Loucy (cell line): Measurements from ENCODE around the gene S1PR4.

Experiments
- EZH2phosphoT487 ChIP-seq: fragments of 200-600 bp; IDR thresholded peaks from 2 replicates; pipeline ENCODE4 v1.6.1; 2018; ENCODE audit warnings: antibody characterized with exemption, mild to moderate bottlenecking, moderate library complexity, borderline replicate concordance
- TF ChIP-seq, protein P1 (sequence below): fragments of 200-600 bp; sonication (generic); conservative IDR thresholded peaks from 2 replicates; pipeline ENCODE4 v1.5.1; 2014; ENCODE audit warnings: mild to moderate bottlenecking, antibody characterized with exemption, low read length

DNA sequence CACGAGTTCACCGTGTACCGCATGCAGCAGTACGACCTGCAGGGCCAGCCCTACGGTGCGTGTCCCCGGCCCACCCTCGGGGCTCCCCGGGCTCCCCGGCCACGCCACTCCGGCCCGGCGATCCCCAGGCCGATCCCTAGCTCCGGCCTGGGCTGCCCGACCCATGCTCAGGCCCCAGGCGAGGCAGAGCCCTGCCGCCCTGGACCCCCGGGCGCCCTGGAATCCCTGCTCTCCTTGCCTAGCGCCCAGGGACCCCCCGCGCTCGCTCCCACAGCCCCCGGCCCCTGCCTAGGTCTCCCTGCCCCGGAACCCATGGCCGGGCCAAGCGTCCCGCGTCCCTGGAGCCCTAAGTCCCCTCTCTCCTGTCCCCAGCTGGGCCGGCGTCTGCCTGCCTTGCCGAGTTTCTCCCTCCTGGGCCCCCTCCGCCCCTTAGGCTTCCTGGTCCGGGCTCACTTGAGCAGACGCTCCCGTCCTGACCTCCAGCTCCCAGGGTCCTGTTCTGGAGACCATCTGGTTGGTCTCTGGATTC is 7.7 kb downstream of the S1PR4 start:
- TF ChIP-seq, protein P1, sequence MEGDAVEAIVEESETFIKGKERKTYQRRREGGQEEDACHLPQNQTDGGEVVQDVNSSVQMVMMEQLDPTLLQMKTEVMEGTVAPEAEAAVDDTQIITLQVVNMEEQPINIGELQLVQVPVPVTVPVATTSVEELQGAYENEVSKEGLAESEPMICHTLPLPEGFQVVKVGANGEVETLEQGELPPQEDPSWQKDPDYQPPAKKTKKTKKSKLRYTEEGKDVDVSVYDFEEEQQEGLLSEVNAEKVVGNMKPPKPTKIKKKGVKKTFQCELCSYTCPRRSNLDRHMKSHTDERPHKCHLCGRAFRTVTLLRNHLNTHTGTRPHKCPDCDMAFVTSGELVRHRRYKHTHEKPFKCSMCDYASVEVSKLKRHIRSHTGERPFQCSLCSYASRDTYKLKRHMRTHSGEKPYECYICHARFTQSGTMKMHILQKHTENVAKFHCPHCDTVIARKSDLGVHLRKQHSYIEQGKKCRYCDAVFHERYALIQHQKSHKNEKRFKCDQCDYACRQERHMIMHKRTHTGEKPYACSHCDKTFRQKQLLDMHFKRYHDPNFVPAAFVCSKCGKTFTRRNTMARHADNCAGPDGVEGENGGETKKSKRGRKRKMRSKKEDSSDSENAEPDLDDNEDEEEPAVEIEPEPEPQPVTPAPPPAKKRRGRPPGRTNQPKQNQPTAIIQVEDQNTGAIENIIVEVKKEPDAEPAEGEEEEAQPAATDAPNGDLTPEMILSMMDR: no peak
- no peak for TF ChIP-seq EZH2phosphoT487
